Endothelial cell of umbilical vein (primary cell): ENCODE measurements around the gene MOCS1.

Source experiments
- CTCF ChIP-seq, 2 donors: IDR thresholded peaks; 1 replicate in 1 of 2; 2 replicates in 1 of 2; pipeline ENCODE4 v1.5.1; 2011; ENCODE audit warnings: low read length in 2 of 2, mild to moderate bottlenecking in 2 of 2, moderate library complexity in 2 of 2, control low read depth in 1 of 2, inconsistent platforms in 1 of 2, low read depth in 1 of 2; ENCODE audit not compliant: insufficient read depth in 1 of 2; ENCODE audit errors: extremely low read depth in 1 of 2
- FOS ChIP-seq: IDR thresholded peaks from 2 replicates; pipeline ENCODE4 v1.6.1; 2011; ENCODE audit warnings: mild to moderate bottlenecking, low read length, moderate library complexity, borderline replicate concordance; ENCODE audit not compliant: insufficient read depth
- GATA2 ChIP-seq: IDR thresholded peaks from 2 replicates; pipeline ENCODE4 v1.7.0; 2011; ENCODE audit warnings: low read depth, mild to moderate bottlenecking, moderate library complexity, mixed read lengths, low read length; ENCODE audit not compliant: insufficient read length, insufficient read depth
- MAX ChIP-seq: IDR thresholded peaks from 2 replicates; pipeline ENCODE4 v1.6.1; 2011; ENCODE audit not compliant: insufficient read depth, insufficient read length
- POLR2A ChIP-seq: IDR thresholded peaks from 2 replicates; pipeline ENCODE4 v1.6.1; 2012; ENCODE audit warnings: low read depth, mild to moderate bottlenecking, control low read depth, low read length
- POLR2AphosphoS5 ChIP-seq: IDR thresholded peaks from 2 replicates; pipeline ENCODE4 v1.6.1; 2012; ENCODE audit warnings: low read depth, mild to moderate bottlenecking, control low read depth, low read length, moderate library complexity; ENCODE audit not compliant: insufficient read depth

- TF ChIP-seq GATA2 (no peak), CTCF (IDR thresholded peaks at IDR 0.05; ENCODE audit: extremely low read depth in 1 of 2, insufficient read depth in 1 of 2, low read depth in 1 of 2, low read length in 2 of 2) (no peak), MAX (no peak), POLR2AphosphoS5 (no peak), FOS (no peak), POLR2A (no peak)
Observed at GRCh38 chr6:39896701-39897100, 37.6 kb downstream of the MOCS1 start.
